Stimulated activated memory B cell treated with anti-CD40 and anti-IgM and Interleukin-4, amounts not matched to agents 10 μg/mL and 1 μg/mL and 100 μg/mL, for 72 hours (primary cell): ENCODE data around the gene ERBB4.
"Not testable (repeated sequence)": the region's sequence is repeated elsewhere in the genome, so short reads cannot be mapped to it uniquely, and the experiment has no call there.

ENCODE experiments used
- ATAC-seq: fragments of 150-1000 bp; cut with Tn5 transposase; 2 replicates; pipeline ENCODE4 v1.10.0; 2021
- H3K27ac Mint-ChIP-seq: one replicate; pipeline ENCODE4 v1.8.0; 2022; ENCODE audit warnings: mild to moderate bottlenecking, mixed read lengths
- H3K27me3 Mint-ChIP-seq: one replicate; pipeline ENCODE4 v1.8.0; 2022; ENCODE audit warnings: mixed read lengths
- H3K36me3 Mint-ChIP-seq: one replicate; pipeline ENCODE4 v1.8.0; 2022; ENCODE audit warnings: mixed read lengths
- H3K4me1 Mint-ChIP-seq: one replicate; pipeline ENCODE4 v1.8.0; 2022; ENCODE audit warnings: mixed read lengths
- H3K4me3 Mint-ChIP-seq: one replicate; pipeline ENCODE4 v1.8.0; 2022; ENCODE audit warnings: mild to moderate bottlenecking, moderate library complexity, mixed read lengths
- H3K9me3 Mint-ChIP-seq: one replicate; pipeline ENCODE4 v1.8.0; 2022; ENCODE audit warnings: mixed read lengths

ERBB4 gene

DNA sequence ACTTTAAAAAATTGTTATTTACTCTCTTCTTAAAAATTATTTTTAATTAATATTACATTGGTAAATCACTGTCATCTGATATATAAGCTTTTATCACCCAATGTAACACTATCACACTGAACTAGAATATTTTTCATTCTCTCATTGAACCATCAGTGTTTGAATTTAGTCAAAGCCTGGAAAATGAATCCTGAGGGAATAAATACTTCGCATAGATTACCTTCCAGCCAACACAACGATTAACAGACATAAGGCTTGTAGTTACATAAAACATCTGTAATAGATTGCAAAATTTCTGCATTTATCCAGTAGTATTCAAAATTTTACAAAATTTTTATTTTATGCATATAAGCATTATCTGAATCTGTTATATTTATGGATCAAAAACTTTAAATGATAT is 314.9 kb downstream of the ERBB4 start:
- Mint-ChIP-seq H3K36me3 (no peaks in the 10 kb centered on the region), H3K4me3 (no peak overlapping the region), H3K4me1 (no peaks in the 10 kb centered on the region), H3K27me3 (no peaks in the 10 kb centered on the region), H3K9me3 (no peaks in the 10 kb centered on the region), H3K27ac (no peak overlapping the region)
- no peak for ATAC-seq

DNA sequence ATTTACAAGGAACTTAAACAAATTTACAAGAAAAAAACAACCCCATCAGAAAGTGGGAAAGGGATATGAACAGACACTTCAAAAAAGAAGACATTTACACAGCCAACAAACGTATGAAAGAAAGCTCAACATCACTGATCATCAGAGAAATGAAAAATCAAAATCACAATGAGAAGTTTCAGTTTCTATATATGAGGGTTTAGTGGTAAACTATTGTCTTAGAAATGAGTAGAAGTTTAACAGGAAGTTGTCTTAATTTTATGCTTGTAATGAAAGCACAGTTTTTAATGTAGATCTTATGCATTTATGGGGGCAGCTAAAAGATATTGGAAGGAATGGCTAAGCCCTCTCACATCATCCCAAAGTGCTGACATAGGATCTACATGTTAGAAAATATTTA is 325.4 kb downstream of the ERBB4 start:
- no peaks in the 10 kb centered on the region for H3K9me3 Mint-ChIP-seq
- H3K27ac Mint-ChIP-seq = no peak overlapping the region
- H3K4me3 Mint-ChIP-seq = no peak overlapping the region
- no peaks in the 10 kb centered on the region for H3K27me3 Mint-ChIP-seq
- ATAC-seq = no peak
- no peaks in the 10 kb centered on the region for H3K4me1 Mint-ChIP-seq
- H3K36me3 Mint-ChIP-seq = no peaks in the 10 kb centered on the region

DNA sequence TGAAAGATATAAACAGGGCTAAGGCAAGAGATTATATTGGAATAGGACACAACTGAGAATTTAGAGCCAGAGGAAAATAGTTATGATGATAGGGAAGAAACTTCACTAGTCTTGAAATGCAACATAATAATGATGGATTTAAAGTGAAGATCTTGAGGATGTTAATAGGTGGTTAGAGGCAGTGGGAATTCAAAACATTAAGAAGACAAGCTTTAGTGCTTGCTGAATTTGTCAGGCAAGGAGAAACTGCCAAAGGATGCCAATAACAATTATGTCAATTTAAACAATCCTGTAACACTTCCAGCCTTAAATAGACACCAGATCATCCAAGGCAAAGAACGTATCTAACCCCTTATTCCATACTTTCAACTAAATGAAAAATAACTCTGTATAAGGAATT is 330.1 kb downstream of the ERBB4 start:
- Mint-ChIP-seq H3K9me3 (no peaks in the 10 kb centered on the region), H3K27ac (no peak overlapping the region), H3K4me1 (no peaks in the 10 kb centered on the region), H3K36me3 (no peaks in the 10 kb centered on the region), H3K4me3 (no peak overlapping the region), H3K27me3 (no peaks in the 10 kb centered on the region)
- no peak for ATAC-seq

DNA sequence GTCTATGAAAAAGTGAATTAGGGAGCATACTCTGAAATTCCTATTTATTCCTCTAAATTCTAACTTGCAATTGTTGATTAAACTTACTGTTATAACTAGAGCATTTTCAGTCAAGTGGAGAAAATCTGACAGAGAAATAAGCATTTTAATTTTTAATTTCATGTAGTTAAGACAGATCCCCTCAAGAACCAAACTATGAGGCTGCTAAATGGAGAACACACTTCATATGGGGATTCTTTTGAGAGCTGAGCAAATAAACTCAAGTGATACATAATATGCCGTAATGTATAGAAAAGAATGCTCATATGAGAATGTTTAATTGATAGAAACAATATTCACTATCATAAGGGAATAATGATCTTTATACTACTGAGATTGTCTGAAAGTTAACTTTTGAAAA is 340.8 kb downstream of the ERBB4 start:
- no peak for ATAC-seq
- Mint-ChIP-seq H3K9me3 (no peaks in the 10 kb centered on the region), H3K27me3 (no peaks in the 10 kb centered on the region)

DNA sequence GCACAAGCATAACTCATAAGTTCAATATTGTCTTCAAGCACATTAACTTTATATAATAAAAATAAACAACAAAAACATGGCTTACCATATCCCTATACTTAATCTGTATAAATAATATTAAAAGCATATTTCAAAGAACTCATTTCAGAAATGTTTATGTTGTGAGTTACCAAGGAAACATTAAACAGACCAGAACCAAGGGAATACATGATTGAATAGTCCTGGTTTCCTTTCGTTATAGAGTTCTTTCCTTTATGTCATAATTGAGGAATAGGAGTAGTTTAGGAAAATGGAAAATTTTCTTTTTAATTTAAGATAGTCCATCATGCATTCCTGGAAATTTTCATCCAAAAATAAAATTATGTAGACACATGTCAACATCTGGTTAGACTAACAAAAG is 343.0 kb downstream of the ERBB4 start:
- H3K9me3 Mint-ChIP-seq = no peaks in the 10 kb centered on the region
- H3K4me1 Mint-ChIP-seq = no peaks in the 10 kb centered on the region
- ATAC-seq = no peak
- no peaks in the 10 kb centered on the region for H3K36me3 Mint-ChIP-seq
- no peak overlapping the region for H3K4me3 Mint-ChIP-seq
- no peaks in the 10 kb centered on the region for H3K27me3 Mint-ChIP-seq
- no peak overlapping the region for H3K27ac Mint-ChIP-seq

More for the DNA sequence above, 340.8 kb downstream of the ERBB4 start:
- no peak overlapping the region for H3K4me3 Mint-ChIP-seq
- no peaks in the 10 kb centered on the region for H3K4me1 Mint-ChIP-seq
- H3K36me3 Mint-ChIP-seq = no peaks in the 10 kb centered on the region
- no peak overlapping the region for H3K27ac Mint-ChIP-seq

DNA sequence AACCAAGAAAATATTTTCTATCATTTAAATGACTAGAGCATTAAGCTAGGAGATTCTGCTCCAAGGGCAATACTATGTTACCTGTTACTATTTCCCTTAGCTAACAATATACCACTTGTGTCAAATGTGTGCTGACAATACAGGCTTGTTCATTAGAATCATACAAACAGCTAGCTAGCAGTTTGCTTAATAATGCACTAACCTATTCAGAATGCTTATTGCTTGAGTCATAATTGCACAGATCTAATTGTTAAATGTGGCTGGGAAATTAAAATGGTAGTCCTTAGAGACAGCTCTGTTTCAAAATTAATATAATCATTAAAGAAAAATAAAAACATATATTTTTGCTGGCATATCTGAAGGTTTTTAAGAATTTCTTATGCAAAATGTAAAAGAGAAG is 344.2 kb downstream of the ERBB4 start:
- no peak overlapping the region for H3K4me3 Mint-ChIP-seq
- no peaks in the 10 kb centered on the region for H3K36me3 Mint-ChIP-seq
- no peaks in the 10 kb centered on the region for H3K9me3 Mint-ChIP-seq
- H3K27ac Mint-ChIP-seq = no peak overlapping the region
- ATAC-seq = no peak
- H3K27me3 Mint-ChIP-seq = no peaks in the 10 kb centered on the region
- no peaks in the 10 kb centered on the region for H3K4me1 Mint-ChIP-seq

DNA sequence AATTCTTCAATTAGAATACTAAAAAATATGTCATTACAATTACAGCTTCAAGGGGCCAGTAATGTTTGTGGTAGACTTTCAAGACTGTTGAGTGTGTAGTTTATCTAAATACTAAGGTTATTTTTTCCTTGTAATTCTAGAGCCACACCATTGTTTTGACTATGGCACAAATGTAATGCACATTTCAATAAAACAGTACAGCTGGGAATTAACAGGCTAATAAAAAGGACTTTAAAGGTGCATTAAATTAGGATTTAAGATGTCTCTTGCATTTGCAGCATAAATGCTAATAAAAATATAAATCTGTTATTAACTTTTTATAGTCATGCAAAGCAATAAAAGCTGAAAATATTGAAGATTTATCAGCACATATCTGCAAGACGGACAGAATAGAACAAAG is 344.8 kb downstream of the ERBB4 start:
- no peaks in the 10 kb centered on the region for H3K4me1 Mint-ChIP-seq
- no peaks in the 10 kb centered on the region for H3K9me3 Mint-ChIP-seq
- no peaks in the 10 kb centered on the region for H3K36me3 Mint-ChIP-seq
- no peak for ATAC-seq
- H3K27ac Mint-ChIP-seq = no peak overlapping the region
- no peaks in the 10 kb centered on the region for H3K27me3 Mint-ChIP-seq
- H3K4me3 Mint-ChIP-seq = no peak overlapping the region

DNA sequence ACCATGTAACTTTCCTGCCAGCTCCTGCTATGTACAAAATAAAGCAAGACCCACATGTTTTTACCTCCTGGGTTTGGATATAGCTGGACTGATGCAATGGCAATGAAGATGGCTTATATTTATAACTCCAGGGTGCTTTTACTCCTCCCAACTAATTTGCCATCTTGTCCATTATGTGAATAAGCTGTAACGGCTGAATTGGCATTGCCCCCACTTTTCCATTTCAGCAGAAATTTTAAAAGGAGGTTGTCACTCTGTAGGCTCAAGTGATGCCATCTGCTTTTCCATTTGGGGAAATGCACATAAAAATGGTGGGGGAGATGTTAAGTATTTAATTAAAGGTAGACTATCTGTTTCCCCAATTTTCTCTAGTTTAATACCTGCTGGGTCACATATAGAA is 345.5 kb downstream of the ERBB4 start:
- Mint-ChIP-seq H3K27me3 (no peaks in the 10 kb centered on the region), H3K27ac (no peak overlapping the region), H3K4me3 (no peak overlapping the region), H3K4me1 (no peaks in the 10 kb centered on the region), H3K36me3 (no peaks in the 10 kb centered on the region), H3K9me3 (no peaks in the 10 kb centered on the region)
- no peak for ATAC-seq

DNA sequence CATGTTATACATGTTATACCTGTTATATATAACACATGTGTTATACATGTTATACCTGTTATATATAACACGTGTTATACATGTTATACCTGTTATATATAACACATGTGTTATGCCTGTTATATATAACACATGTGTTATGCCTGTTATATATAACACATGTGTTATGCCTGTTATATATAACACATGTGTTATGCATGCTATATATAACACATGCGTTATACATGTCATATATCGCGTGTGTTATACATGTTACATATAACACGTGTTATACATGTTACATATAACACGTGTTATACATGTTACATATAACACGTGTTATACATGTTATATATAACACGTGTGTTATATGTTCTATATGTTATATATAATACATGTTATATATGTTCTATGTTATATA is 347.2 kb downstream of the ERBB4 start:
- H3K27ac Mint-ChIP-seq, H3K4me1 Mint-ChIP-seq, H3K27me3 Mint-ChIP-seq, H3K36me3 Mint-ChIP-seq, ATAC-seq, H3K4me3 Mint-ChIP-seq, H3K9me3 Mint-ChIP-seq: not testable (repeated sequence)

DNA sequence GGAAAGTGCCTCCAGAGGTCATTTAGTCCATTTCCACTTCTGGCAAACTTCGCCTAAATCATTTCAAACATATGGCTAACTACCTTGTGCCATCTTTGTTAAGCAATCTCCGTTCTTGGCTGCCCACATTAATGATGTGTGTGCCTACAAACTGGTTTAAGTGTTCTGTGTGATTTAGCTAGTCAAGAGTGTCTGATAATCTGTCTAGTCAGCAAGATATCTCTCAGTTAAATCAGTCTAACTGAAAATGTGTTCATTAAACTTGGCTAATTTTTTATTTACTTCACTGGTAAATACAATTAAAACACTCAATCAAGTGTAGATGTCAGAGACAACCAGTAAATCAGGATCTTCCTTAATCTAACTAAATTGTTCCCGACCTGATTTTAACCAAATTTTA is 352.4 kb downstream of the ERBB4 start:
- H3K4me3 Mint-ChIP-seq = no peak overlapping the region
- H3K27me3 Mint-ChIP-seq = no peaks in the 10 kb centered on the region
- H3K9me3 Mint-ChIP-seq = no peaks in the 10 kb centered on the region
- no peaks in the 10 kb centered on the region for H3K36me3 Mint-ChIP-seq
- ATAC-seq = no peak
- no peak overlapping the region for H3K27ac Mint-ChIP-seq
- H3K4me1 Mint-ChIP-seq = no peaks in the 10 kb centered on the region

DNA sequence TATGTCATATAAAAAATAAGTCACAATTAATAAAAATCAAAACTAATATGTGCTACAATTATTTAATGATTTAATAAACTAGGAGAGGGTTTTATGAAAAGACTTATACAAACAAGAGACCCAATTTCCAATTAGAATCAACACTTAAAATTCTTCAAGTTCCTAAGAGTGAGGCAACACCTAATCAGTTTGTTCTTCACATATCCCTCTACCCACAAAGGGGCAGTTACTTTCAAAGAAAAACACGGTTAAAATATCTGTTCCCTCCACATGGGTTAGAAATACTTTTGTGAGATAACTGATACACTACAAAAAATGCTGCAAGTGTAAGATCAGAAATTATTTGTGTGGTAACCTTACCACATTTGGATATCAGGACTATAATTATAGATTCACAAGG is 357.0 kb downstream of the ERBB4 start:
- Mint-ChIP-seq H3K36me3 (no peaks in the 10 kb centered on the region), H3K9me3 (no peaks in the 10 kb centered on the region), H3K27ac (no peak overlapping the region), H3K4me3 (no peak overlapping the region), H3K27me3 (no peaks in the 10 kb centered on the region), H3K4me1 (no peaks in the 10 kb centered on the region)
- no peak for ATAC-seq

DNA sequence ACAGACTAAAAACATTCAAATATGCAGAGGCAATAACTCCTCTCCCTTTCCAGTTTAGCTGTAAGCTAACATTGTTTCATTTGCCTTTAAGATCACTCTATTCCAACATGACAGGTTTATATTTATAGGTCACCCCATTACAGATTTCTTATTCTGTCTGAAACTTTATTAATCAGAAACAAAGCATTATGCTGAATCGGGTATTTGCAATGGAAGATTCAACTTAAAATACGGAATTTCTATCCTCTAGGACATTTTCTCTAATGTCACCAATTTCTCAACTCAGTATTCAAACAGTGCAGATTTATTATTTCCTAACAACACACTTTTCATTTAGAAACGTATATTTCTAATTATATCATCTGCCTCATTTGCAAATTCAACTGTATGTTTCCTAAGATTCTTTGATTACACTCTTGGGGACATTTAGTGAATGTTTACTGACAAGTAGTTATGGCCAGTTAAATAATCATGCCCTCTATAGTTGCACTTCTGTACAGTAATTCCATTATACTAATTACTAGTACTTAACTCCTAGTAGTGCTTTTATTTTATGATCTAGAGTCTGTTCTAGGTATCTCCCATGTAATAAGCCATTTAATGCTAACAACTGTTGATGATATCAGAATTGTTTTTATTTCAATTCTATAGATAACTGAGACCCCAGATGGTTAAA is 358.1 kb downstream of the ERBB4 start:
- no peak overlapping the region for H3K4me3 Mint-ChIP-seq
- no peaks in the 10 kb centered on the region for H3K36me3 Mint-ChIP-seq
- no peak for ATAC-seq
- no peak overlapping the region for H3K27ac Mint-ChIP-seq
- H3K4me1 Mint-ChIP-seq = no peaks in the 10 kb centered on the region
- no peaks in the 10 kb centered on the region for H3K9me3 Mint-ChIP-seq
- H3K27me3 Mint-ChIP-seq = no peaks in the 10 kb centered on the region

DNA sequence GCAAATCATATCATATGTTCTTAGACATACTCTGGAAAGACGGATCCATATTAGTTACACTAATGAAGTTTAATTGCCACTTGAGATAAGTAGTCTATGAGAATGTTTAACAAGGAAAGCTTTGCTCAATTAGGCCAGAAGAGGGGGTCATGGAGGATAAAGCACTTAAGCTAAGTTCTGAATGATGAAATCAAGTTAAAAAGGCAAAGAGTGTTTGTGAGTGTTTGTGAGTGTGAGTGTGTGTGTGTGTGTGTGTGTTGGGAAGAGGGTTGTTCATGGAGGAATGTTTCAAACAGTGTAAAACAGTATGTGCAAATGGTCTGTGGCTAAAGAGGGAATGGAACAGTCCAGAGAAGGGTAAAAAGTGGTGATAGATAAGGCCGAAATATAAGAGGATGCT is 360.9 kb downstream of the ERBB4 start:
- Mint-ChIP-seq H3K9me3 (no peaks in the 10 kb centered on the region), H3K36me3 (no peaks in the 10 kb centered on the region)
- ATAC-seq = no peak

DNA sequence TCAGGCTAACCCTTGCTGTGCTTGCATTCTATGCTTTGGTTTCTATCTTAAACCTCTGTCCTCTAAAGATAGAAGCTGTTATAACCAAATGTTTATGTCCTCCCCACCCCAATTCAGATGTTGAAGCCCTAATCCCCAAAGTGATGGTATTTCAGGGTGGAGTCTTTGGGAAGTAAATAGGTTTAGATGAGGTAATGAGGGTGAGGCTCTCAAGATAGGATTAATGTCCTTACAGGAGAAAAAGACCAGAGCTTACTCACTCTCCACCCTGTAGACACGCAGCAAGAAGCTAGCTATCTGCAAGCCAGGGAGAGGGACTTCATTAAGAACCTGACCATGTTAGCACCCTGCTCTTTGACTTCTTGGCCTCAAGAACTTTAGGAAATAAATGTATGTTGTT is 362.5 kb downstream of the ERBB4 start:
- Mint-ChIP-seq H3K36me3 (no peaks in the 10 kb centered on the region), H3K27ac (no peak overlapping the region), H3K4me3 (no peak overlapping the region), H3K4me1 (no peaks in the 10 kb centered on the region), H3K9me3 (no peaks in the 10 kb centered on the region), H3K27me3 (no peaks in the 10 kb centered on the region)
- peak; percentile 36 for ATAC-seq

More for the DNA sequence above, 360.9 kb downstream of the ERBB4 start:
- no peaks in the 10 kb centered on the region for H3K27me3 Mint-ChIP-seq
- no peak overlapping the region for H3K4me3 Mint-ChIP-seq
- no peak overlapping the region for H3K27ac Mint-ChIP-seq
- no peaks in the 10 kb centered on the region for H3K4me1 Mint-ChIP-seq

DNA sequence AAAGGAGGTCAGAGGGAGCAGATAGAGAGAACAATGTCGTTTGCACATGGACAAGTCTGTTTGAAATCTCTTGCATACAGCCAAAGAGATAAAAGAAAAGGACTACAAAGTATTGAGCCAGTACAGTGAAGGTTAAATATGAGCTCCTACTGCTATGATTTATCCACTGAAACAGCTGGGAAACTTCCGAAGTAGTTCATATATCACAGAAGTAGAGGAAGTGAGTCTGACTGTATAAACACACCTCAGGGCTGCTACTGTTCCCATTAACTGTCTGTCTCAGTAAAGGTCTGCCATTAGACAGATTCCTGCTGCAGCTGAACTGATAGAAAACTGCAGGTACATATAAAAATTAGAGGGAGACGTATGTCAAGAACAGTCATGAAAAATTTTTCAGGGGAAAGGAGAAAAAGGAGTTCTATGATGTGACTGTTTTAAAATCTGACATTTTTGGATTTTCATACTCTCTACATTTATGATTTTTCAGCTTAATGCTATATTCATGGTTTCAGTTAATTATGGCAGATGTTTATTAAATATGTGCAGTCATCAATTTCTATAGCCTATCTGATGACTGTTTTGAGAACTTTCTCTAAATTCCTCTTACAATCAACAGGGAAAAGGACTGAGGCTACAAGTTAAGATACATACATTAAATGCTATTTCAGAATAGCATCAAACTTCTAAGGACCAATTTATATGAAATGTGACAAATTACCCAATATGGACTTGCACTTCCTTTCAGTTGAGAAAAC is 364.7 kb downstream of the ERBB4 start:
- no peak for ATAC-seq
- no peaks in the 10 kb centered on the region for H3K27me3 Mint-ChIP-seq
- H3K36me3 Mint-ChIP-seq = no peaks in the 10 kb centered on the region
- no peak overlapping the region for H3K4me3 Mint-ChIP-seq
- H3K9me3 Mint-ChIP-seq = peaks cover 8% of the 10 kb centered on the region
- H3K4me1 Mint-ChIP-seq = no peaks in the 10 kb centered on the region
- H3K27ac Mint-ChIP-seq = no peak overlapping the region

DNA sequence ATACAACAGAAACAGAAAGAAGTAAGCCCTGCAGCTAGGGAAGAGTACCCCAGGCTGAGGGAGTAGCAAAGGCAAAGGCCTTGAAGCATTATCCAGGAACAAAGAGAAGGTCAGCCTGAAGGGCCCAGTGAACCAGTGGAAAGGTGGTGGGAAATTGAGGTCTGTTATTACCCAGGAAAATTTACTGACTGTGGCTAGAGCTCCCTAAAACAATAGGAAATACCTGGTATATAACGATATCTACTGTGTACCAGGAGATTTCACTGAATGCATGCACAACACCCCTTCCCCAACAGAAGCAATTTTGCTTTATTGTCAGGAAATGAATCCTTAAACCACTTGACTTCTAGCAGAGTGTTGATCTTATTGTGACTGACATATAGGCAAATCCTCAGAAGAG is 365.3 kb downstream of the ERBB4 start:
- H3K36me3 Mint-ChIP-seq = no peaks in the 10 kb centered on the region
- H3K9me3 Mint-ChIP-seq = peaks cover 9% of the 10 kb centered on the region
- no peak overlapping the region for H3K4me3 Mint-ChIP-seq
- no peaks in the 10 kb centered on the region for H3K4me1 Mint-ChIP-seq
- no peaks in the 10 kb centered on the region for H3K27me3 Mint-ChIP-seq
- no peak overlapping the region for H3K27ac Mint-ChIP-seq
- no peak for ATAC-seq
